Activated B cell treated with CpG ODN at 0.5 μM for 24 hours (primary cell): ENCODE results near the gene AP2A2. TPM values are rescaled to one million over a fixed set of nuclear protein-coding genes. Genes with fewer than 3 reads are reported as not detected.

Experiments used
- ATAC-seq: fragments of 200-7000 bp; cut with Tn5 transposase; one replicate; pipeline ENCODE4 v1.10.0; 2021; ENCODE audit warnings: low read depth, mild to moderate bottlenecking, moderate library complexity
- CTCF ChIA-PET: fragments of 350-600 bp; sonication (Branson Sonifier 250); formaldehyde crosslinking; loops from one replicate; lab custom pipeline; 2021; ENCODE audit warnings: antibody characterized with exemption; lab: Charles Lee
- POLR2A ChIA-PET: fragments of 350-600 bp; sonication (Branson Sonifier 250); formaldehyde crosslinking; loops from one replicate; lab custom pipeline; 2021; ENCODE audit warnings: antibody characterized with exemption; lab: Charles Lee
- DNase-seq: peaks from one replicate; pipeline ENCODE4 v3.0.0; 2022
- H3K27ac Mint-ChIP-seq: one replicate; pipeline ENCODE4 v1.8.0; 2020; ENCODE audit warnings: mixed read lengths
- H3K27me3 Mint-ChIP-seq: one replicate; pipeline ENCODE4 v1.8.0; 2021; ENCODE audit warnings: mixed read lengths
- H3K36me3 Mint-ChIP-seq: one replicate; pipeline ENCODE4 v1.8.0; 2021; ENCODE audit warnings: low read depth, mixed read lengths
- H3K4me1 Mint-ChIP-seq: one replicate; pipeline ENCODE4 v1.8.0; 2021; ENCODE audit warnings: mixed read lengths
- H3K4me3 Mint-ChIP-seq: one replicate; pipeline ENCODE4 v1.8.0; 2020; ENCODE audit warnings: mild to moderate bottlenecking, mixed read lengths
- H3K9me3 Mint-ChIP-seq: one replicate; pipeline ENCODE4 v1.8.0; 2020; ENCODE audit warnings: mixed read lengths
- intact Hi-C: fragments of 100-400 bp; cut with micrococcal nuclease; formaldehyde crosslinking; loops from one replicate; pipeline ENCODE4 v1.15.1; 2024
- total RNA-seq: library from RNA; stranded (reverse); gene quantifications from 2 replicates; pipeline ENCODE4 v1.2.3, GENCODE V29; 2022
- TF ChIP-seq, protein P1 (sequence below): fragments of 200-600 bp; IDR thresholded peaks from one replicate; pipeline ENCODE4 v1.8.0; 2022; ENCODE audit warnings: antibody characterized with exemption, mild to moderate bottlenecking

Gene AP2A2
- total RNA-seq, 1 donor from 2014 or later = 49.6 TPM

DNA sequence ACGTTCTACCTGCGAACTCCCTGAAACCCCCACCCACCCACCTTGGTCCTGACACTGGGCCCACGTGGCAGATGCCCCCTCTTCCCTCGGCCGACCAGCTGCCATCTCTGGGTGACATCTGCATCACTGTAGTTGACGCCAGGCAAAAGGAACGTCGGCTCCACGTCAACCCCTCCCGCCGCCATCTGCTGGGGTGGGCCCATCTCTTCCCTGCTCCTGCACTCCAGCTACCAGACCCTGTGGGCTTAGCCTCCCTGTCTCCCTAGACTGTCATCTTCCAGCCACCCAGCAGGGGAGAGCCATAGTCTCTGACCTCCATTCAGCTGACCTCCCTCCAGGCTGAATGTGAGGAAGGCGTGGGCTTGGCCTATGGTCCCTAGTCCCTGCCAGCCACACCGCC lies 36.4 kb upstream of the AP2A2 start:
- Mint-ChIP-seq H3K4me3 (no peak overlapping the region), H3K27me3 (no peaks in the 10 kb centered on the region), H3K27ac (no peak overlapping the region), H3K36me3 (peaks cover 24% of the 10 kb centered on the region), H3K4me1 (no peaks in the 10 kb centered on the region), H3K9me3 (no peaks in the 10 kb centered on the region)
- TF ChIP-seq, protein P1, sequence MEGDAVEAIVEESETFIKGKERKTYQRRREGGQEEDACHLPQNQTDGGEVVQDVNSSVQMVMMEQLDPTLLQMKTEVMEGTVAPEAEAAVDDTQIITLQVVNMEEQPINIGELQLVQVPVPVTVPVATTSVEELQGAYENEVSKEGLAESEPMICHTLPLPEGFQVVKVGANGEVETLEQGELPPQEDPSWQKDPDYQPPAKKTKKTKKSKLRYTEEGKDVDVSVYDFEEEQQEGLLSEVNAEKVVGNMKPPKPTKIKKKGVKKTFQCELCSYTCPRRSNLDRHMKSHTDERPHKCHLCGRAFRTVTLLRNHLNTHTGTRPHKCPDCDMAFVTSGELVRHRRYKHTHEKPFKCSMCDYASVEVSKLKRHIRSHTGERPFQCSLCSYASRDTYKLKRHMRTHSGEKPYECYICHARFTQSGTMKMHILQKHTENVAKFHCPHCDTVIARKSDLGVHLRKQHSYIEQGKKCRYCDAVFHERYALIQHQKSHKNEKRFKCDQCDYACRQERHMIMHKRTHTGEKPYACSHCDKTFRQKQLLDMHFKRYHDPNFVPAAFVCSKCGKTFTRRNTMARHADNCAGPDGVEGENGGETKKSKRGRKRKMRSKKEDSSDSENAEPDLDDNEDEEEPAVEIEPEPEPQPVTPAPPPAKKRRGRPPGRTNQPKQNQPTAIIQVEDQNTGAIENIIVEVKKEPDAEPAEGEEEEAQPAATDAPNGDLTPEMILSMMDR = no peak
- ATAC-seq (no peak), DNase-seq (no peak)
- intact Hi-C loops = no loop called here
- ChIA-PET POLR2A (no interaction called here), CTCF (no interaction called here)

DNA sequence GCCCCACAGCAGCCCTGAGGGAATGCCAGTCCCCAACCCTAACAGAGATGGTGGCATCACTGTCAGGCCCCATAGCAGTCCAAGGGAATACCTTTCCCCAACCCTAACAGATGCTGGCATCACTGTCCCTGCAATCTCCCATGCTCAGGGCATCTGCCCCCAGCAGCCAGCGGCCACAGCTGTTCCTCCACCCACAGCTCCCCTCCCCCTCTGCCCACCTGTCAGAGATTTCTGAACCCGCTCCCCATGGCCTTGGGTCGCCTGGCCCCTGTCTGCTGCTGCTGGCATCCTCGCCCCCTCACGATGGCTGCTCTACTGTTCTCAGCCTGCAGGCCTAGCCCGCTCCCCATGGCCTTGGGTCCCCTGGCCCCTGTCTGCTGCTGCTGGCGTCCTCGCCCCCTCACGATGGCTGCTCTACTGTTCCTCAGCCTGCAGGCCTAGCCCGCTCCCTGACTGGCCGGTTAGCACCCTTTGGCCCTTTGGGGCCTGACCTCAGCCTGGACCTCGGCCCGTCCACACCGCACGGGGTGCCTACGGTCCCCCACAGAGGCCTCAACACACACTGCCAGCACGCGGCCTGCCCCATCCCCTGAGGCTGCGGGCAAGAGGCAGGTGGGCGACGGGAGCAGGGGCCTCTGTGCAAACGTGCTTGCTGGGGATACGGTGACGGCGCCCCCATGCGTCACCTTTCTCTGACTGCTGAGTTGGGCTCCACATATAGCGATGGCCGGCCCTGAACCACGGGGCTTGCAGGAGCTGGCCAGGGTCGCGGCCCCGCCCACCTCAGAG lies 35.8 kb upstream of the AP2A2 start:
- TF ChIP-seq, protein P1 = no peak
- intact Hi-C loops = no loop called here
- Mint-ChIP-seq H3K4me1 (no peaks in the 10 kb centered on the region), H3K27ac (no peak overlapping the region), H3K4me3 (no peak overlapping the region), H3K27me3 (no peaks in the 10 kb centered on the region), H3K36me3 (peaks cover 24% of the 10 kb centered on the region), H3K9me3 (no peaks in the 10 kb centered on the region)
- ChIA-PET CTCF (no interaction called here), POLR2A (no interaction called here)
- no peak for DNase-seq
- ATAC-seq = no peak

GRCh38 chr11:890794-891540 lies 34.7 kb upstream of the AP2A2 start:
- H3K36me3 Mint-ChIP-seq = peaks cover 19% of the 10 kb centered on the region

GRCh38 chr11:893008-893654 lies 32.5 kb upstream of the AP2A2 start:
- intact Hi-C loops = no loop called here
- H3K4me3 Mint-ChIP-seq = no peak overlapping the region
- peaks cover 8% of the 10 kb centered on the region for H3K36me3 Mint-ChIP-seq
- POLR2A ChIA-PET = no interaction called here
- DNase-seq (no peak), ATAC-seq (no peak)
- H3K27me3 Mint-ChIP-seq = no peaks in the 10 kb centered on the region
- CTCF ChIA-PET = no interaction called here
- TF ChIP-seq, protein P1 = no peak
- no peaks in the 10 kb centered on the region for H3K4me1 Mint-ChIP-seq
- no peak overlapping the region for H3K27ac Mint-ChIP-seq
- H3K9me3 Mint-ChIP-seq = no peaks in the 10 kb centered on the region

More at GRCh38 chr11:890794-891540, 34.7 kb upstream of the AP2A2 start:
- POLR2A ChIA-PET = no interaction called here
- ATAC-seq = no peak
- CTCF ChIA-PET = no interaction called here
- no peaks in the 10 kb centered on the region for H3K4me1 Mint-ChIP-seq
- no peak overlapping the region for H3K27ac Mint-ChIP-seq
- no peak for DNase-seq
- intact Hi-C loops = no loop called here
- TF ChIP-seq, protein P1 = no peak
- H3K9me3 Mint-ChIP-seq = no peaks in the 10 kb centered on the region
- H3K4me3 Mint-ChIP-seq = no peak overlapping the region
- no peaks in the 10 kb centered on the region for H3K27me3 Mint-ChIP-seq
